ENCODE results near the gene ADGRG2.

DNA sequence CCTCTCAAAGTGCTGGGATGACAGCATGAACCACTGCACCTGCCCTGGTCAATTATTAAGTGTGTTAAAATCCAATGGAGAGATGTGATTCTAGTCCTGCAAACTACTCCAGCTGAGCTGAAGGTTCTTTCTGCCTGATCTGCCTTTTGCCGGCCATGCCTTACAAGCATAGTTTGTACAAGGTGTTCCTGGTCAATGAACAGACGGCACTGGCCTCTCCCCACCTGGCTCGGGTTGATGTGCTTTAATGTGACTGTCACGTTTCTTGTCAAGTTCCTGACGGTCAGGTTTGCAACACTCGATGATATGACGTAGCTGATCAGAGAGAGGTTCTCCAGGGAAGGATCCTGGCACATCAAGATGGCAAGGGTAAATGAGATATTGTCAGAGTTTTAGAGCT, 115.3 kb downstream of the ADGRG2 start:
- TF ChIP-seq, protein P1, sequence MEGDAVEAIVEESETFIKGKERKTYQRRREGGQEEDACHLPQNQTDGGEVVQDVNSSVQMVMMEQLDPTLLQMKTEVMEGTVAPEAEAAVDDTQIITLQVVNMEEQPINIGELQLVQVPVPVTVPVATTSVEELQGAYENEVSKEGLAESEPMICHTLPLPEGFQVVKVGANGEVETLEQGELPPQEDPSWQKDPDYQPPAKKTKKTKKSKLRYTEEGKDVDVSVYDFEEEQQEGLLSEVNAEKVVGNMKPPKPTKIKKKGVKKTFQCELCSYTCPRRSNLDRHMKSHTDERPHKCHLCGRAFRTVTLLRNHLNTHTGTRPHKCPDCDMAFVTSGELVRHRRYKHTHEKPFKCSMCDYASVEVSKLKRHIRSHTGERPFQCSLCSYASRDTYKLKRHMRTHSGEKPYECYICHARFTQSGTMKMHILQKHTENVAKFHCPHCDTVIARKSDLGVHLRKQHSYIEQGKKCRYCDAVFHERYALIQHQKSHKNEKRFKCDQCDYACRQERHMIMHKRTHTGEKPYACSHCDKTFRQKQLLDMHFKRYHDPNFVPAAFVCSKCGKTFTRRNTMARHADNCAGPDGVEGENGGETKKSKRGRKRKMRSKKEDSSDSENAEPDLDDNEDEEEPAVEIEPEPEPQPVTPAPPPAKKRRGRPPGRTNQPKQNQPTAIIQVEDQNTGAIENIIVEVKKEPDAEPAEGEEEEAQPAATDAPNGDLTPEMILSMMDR (IDR thresholded peaks at IDR 0.05), result no peak
- TF ChIP-seq POLR2A (IDR thresholded peaks at IDR 0.05), result no peak

Measured in thyroid gland (tissue), 4 donors.